H1 (cell line): Measurements from ENCODE around the gene PLEKHG1. TPM values are rescaled to one million over a fixed set of nuclear protein-coding genes. Genes with fewer than 3 reads are reported as not detected.

Source experiments
- CTCF ChIA-PET: fragments of 300-600 bp; sonication (Branson Sonifier 250); formaldehyde crosslinking; loops from one replicate; lab custom pipeline; 2021; ENCODE audit not compliant: partially characterized antibody; lab: Charles Lee
- POLR2A ChIA-PET: fragments of 300-600 bp; sonication (Branson Sonifier 250); formaldehyde crosslinking; loops from one replicate; lab custom pipeline; 2021; ENCODE audit warnings: inconsistent platforms; ENCODE audit not compliant: partially characterized antibody; lab: Charles Lee
- DNase-seq, 2 experiments: peaks; one replicate each; pipeline versions ENCODE4 v3.0.0 to v3.0.0-alpha.2; 2010 to 2022; ENCODE audit warnings: low spot score in 2 of 2, low read depth in 1 of 2, mixed read lengths in 1 of 2
- FAIRE-seq: peaks from 2 replicates; lab custom pipeline; 2011; peaks lifted over from hg19 to GRCh38; lab: Jason Lieb, UNC
- H2AFZ ChIP-seq: 2 replicates; pipeline ENCODE4 v1.8.1; 2012; ENCODE audit warnings: low read length, inconsistent platforms
- H2AK5ac ChIP-seq: 2 replicates; pipeline ENCODE4 v1.6.1; 2013; ENCODE audit warnings: low read depth, low read length
- H2BK120ac ChIP-seq: replicated peaks from 2 replicates; pipeline ENCODE3; 2013; ENCODE audit warnings: low read depth, low read length, inconsistent platforms
- H2BK12ac ChIP-seq: 2 replicates; pipeline ENCODE4 v1.6.1; 2013; ENCODE audit warnings: low read depth, low read length
- H2BK15ac ChIP-seq: 2 replicates; pipeline ENCODE4 v1.6.1; 2013; ENCODE audit warnings: low read length
- H2BK20ac ChIP-seq: 2 replicates; pipeline ENCODE4 v1.6.1; 2013; ENCODE audit warnings: low read length
- H2BK5ac ChIP-seq: 2 replicates; pipeline ENCODE4 v1.6.1; 2013; ENCODE audit warnings: low read depth, low read length
- H3K14ac ChIP-seq: 2 replicates; pipeline ENCODE4 v1.6.1; 2013; ENCODE audit warnings: inconsistent platforms; ENCODE audit not compliant: insufficient read length
- H3K18ac ChIP-seq: 2 replicates; pipeline ENCODE4 v1.6.1; 2013; ENCODE audit warnings: low read length; ENCODE audit errors: extremely low read depth
- H3K23ac ChIP-seq: 2 replicates; pipeline ENCODE4 v1.6.1; 2013; ENCODE audit warnings: inconsistent platforms; ENCODE audit not compliant: insufficient read length
- H3K23me2 ChIP-seq: 2 replicates; pipeline ENCODE4 v1.6.1; 2013; ENCODE audit warnings: low read depth, low read length
- H3K27ac ChIP-seq: 2 replicates; pipeline ENCODE4 v1.6.1; 2011; ENCODE audit warnings: low read depth, low read length, inconsistent platforms
- H3K27me3 ChIP-seq, 4 experiments: replicated peaks in 1 of 4; 1 replicate in 1 of 4; 2 replicates in 3 of 4; pipeline versions ENCODE4 v1.6.1 to v1.8.1; 2011 to 2013; ENCODE audit warnings: low read length in 3 of 4, mild to moderate bottlenecking in 3 of 4, inconsistent platforms in 2 of 4, mixed read lengths in 2 of 4, moderate library complexity in 1 of 4; ENCODE audit not compliant: control insufficient read depth in 3 of 4, insufficient read depth in 3 of 4; ENCODE audit errors: extremely low read depth in 1 of 4
- H3K36me3 ChIP-seq, 4 experiments: 2 replicates each; pipeline versions ENCODE4 v1.6.1 to v1.8.1; 2011 to 2013; ENCODE audit warnings: mild to moderate bottlenecking in 4 of 4, low read length in 3 of 4, moderate library complexity in 2 of 4, control low read depth in 1 of 4, inconsistent platforms in 1 of 4; ENCODE audit not compliant: insufficient read depth in 4 of 4, control insufficient read depth in 2 of 4
- H3K4ac ChIP-seq: replicated peaks from 2 replicates; pipeline ENCODE3; 2013; ENCODE audit warnings: low read length, low read depth, mixed read lengths, inconsistent platforms; ENCODE audit not compliant: insufficient read length
- H3K4me1 ChIP-seq, 4 experiments: replicated peaks in 1 of 4; 1 replicate in 1 of 4; 2 replicates in 3 of 4; pipeline versions ENCODE4 v1.6.1 to v1.8.1; 2011 to 2013; ENCODE audit warnings: low read length in 3 of 4, inconsistent platforms in 2 of 4, mixed read lengths in 1 of 4; ENCODE audit not compliant: insufficient read depth in 4 of 4, control insufficient read depth in 3 of 4
- H3K4me2 ChIP-seq, 2 experiments: 2 replicates each; pipeline versions ENCODE4 v1.6.1 to v1.8.1; 2011 to 2013; ENCODE audit warnings: low read depth in 2 of 2, low read length in 2 of 2, control low read depth in 1 of 2, inconsistent platforms in 1 of 2, mild to moderate bottlenecking in 1 of 2; ENCODE audit not compliant: insufficient read depth in 1 of 2
- H3K4me3 ChIP-seq, 4 experiments: fragments of 200-600, 300-600 bp in 1 of 4; sonication (generic), shearing (Covaris generic), sonication (Bioruptor Twin) in 1 of 4; 2 replicates each; pipeline versions ENCODE4 v1.5.1 to v1.8.1; 2011 to 2016; ENCODE audit warnings: low read length in 4 of 4, low read depth in 3 of 4, control low read depth in 2 of 4, inconsistent platforms in 2 of 4, mild to moderate bottlenecking in 2 of 4, mixed read lengths in 1 of 4, moderate library complexity in 1 of 4; ENCODE audit not compliant: insufficient read depth in 2 of 4; ENCODE audit errors: extremely low read depth in 1 of 4
- H3K56ac ChIP-seq: replicated peaks from 2 replicates; pipeline ENCODE3; 2013; ENCODE audit warnings: low read depth, mild to moderate bottlenecking, mixed read lengths, low read length, inconsistent platforms; ENCODE audit not compliant: insufficient read length
- H3K79me1 ChIP-seq: 2 replicates; pipeline ENCODE4 v1.6.1; 2013; ENCODE audit warnings: low read depth, low read length, control low read depth
- H3K79me2 ChIP-seq, 2 experiments: 2 replicates each; pipeline versions ENCODE4 v1.6.1 to v1.8.1; 2012 to 2013; ENCODE audit warnings: low read length in 2 of 2, mild to moderate bottlenecking in 2 of 2, inconsistent platforms in 1 of 2; ENCODE audit not compliant: insufficient read depth in 2 of 2, control insufficient read depth in 1 of 2
- H3K9ac ChIP-seq, 4 experiments: replicated peaks in 1 of 4; 1 replicate in 1 of 4; 2 replicates in 3 of 4; pipeline versions ENCODE4 v1.6.1 to v1.8.1; 2011 to 2013; ENCODE audit warnings: low read depth in 3 of 4, low read length in 3 of 4, control low read depth in 2 of 4, mild to moderate bottlenecking in 2 of 4, moderate library complexity in 2 of 4, inconsistent platforms in 1 of 4; ENCODE audit errors: extremely low read depth in 1 of 4
- H3K9me3 ChIP-seq, 2 experiments: 2 replicates each; pipeline versions ENCODE4 v1.6.1 to v1.8.1; 2012 to 2013; ENCODE audit warnings: mild to moderate bottlenecking in 2 of 2, moderate library complexity in 2 of 2, control low read depth in 1 of 2, inconsistent platforms in 1 of 2, low read depth in 1 of 2, low read length in 1 of 2, mixed read lengths in 1 of 2; ENCODE audit not compliant: insufficient read depth in 2 of 2
- H4K20me1 ChIP-seq, 2 experiments: replicated peaks in 1 of 2; 2 replicates each; pipeline versions ENCODE3 to v1.8.1; 2011 to 2013; ENCODE audit warnings: inconsistent platforms in 2 of 2, low read length in 2 of 2, mild to moderate bottlenecking in 1 of 2; ENCODE audit not compliant: insufficient read depth in 2 of 2, control insufficient read depth in 1 of 2
- H4K5ac ChIP-seq: 2 replicates; pipeline ENCODE4 v1.6.1; 2013; ENCODE audit warnings: low read length, low read depth, mixed read lengths, inconsistent platforms; ENCODE audit not compliant: insufficient read length
- H4K8ac ChIP-seq: 2 replicates; pipeline ENCODE4 v1.8.0; 2013; ENCODE audit warnings: mild to moderate bottlenecking, moderate library complexity, low read length, inconsistent platforms; ENCODE audit not compliant: insufficient read depth; ENCODE audit errors: extremely low read depth
- H4K91ac ChIP-seq: replicated peaks from 2 replicates; pipeline ENCODE3; 2013; ENCODE audit warnings: low read length, mixed read lengths, inconsistent platforms; ENCODE audit not compliant: insufficient read length
- BRCA1 ChIP-seq: IDR thresholded peaks from 2 replicates; pipeline ENCODE4 v1.6.1; 2012; ENCODE audit warnings: low read depth, low read length, improper control_type of control experiment
- NANOG ChIP-seq: IDR thresholded peaks from 2 replicates; pipeline ENCODE4 v1.6.1; 2011; ENCODE audit warnings: low read length, low read depth, mild to moderate bottlenecking, inconsistent platforms; ENCODE audit not compliant: insufficient read depth, poor library complexity, severe bottlenecking
- SP1 ChIP-seq: IDR thresholded peaks from 2 replicates; pipeline ENCODE4 v1.6.1; 2011; ENCODE audit warnings: low read depth, low read length
- SP2 ChIP-seq: IDR thresholded peaks from 2 replicates; pipeline ENCODE4 v1.6.1; 2012; ENCODE audit warnings: mild to moderate bottlenecking, low read length, inconsistent platforms
- SRF ChIP-seq: IDR thresholded peaks from 2 replicates; pipeline ENCODE4 v1.6.1; 2011; ENCODE audit warnings: mild to moderate bottlenecking, low read depth, low read length, moderate library complexity
- TCF12 ChIP-seq: IDR thresholded peaks from 2 replicates; pipeline ENCODE4 v1.6.1; 2011; ENCODE audit warnings: low read depth, mild to moderate bottlenecking, low read length
- WGBS, 2 experiments: shearing (Covaris generic) in 1 of 2; methylation state at CpG; one replicate each; pipeline versions ENCODE4 v1.1.6 to v1.1.7; 2013 to 2015; ENCODE audit warnings: low lambda C conversion rate in 2 of 2, mixed read lengths in 2 of 2, inconsistent platforms in 1 of 2, low coverage in 1 of 2, missing lambda C conversion rate in 1 of 2; ENCODE audit not compliant: insufficient replicate concordance in 2 of 2, insufficient coverage in 1 of 2, insufficient read length in 1 of 2; ENCODE audit errors: extremely low coverage in 1 of 2, missing lambda C conversion rate in 1 of 2; 5-methylcytosine and 5-hydroxymethylcytosine counted together
- polyA plus RNA-seq, 7 experiments: library from polyadenylated mRNA; depleted of rRNA in 3 of 7; stranded (reverse) in 5 of 7; unstranded in 2 of 7; fragments of >200 nt in 5 of 7; fragments of 200-250 nt in 2 of 7; gene quantifications; 1 replicate in 5 of 7; 2 replicates in 1 of 7; 4 replicates in 1 of 7; pipeline versions ENCODE4 v1.2.1 to v1.2.3, GENCODE V29; 2011 to 2013; ENCODE audit warnings: missing spikeins in 2 of 7, mixed read lengths in 2 of 7
- total RNA-seq: library from RNA; stranded (reverse); fragmentation: NEBNext Ultra II Directional; extraction: Animal tissue kit (Norgen Biotek cat#: 25700); gene quantifications from 2 replicates; pipeline ENCODE4 v1.2.1, GENCODE V29; 2021

The PLEKHG1 gene
- total and polyA plus RNA-seq, 2 of the 8 experiments (the other 6 are each of a cell fraction or from before 2014, with no cell fraction given) = 0.94 to 2.2 TPM

DNA sequence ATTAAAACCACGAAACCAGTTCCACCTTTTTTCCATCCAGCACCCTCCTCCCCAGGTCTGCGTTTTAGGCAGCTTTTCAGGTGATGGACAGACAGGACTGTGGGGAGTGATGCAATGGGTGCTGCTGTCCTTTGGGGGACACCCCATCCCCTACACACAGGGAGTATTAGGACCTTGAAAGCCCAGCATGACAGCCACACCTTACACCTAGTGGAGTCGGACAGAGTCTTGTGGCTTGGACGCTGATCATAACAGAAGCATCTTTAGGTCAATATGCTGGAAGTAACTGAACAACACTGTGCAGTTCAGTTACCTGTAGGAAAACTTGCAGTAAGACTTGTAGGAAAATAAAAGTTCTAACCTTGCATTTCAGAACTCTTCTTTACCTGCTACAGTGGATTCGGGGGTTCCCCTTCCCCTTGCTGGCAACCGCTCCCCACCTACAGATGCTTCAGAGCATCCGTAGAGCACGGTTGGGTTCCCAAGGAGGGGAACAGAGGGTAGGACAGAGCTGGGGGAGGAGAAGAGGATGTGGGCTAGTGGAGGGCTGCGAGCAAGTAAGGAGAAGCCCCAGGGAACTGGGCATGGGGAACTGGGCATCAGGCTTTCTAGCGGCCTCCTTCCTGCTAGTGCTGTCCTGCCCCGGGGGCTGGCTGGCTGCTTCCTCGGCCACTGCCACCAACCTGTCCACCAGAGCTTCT is 31.7 kb downstream of the PLEKHG1 start:
- H3K4me3 ChIP-seq = no peak overlapping the region
- H3K23ac ChIP-seq = no peak overlapping the region
- H3K27ac ChIP-seq = no peak overlapping the region
- TF ChIP-seq SP1 = no peak
- TF ChIP-seq TCF12 = no peak
- no peak for TF ChIP-seq SRF
- TF ChIP-seq BRCA1 = no peak
- TF ChIP-seq NANOG = no peak
- TF ChIP-seq SP2 = no peak

More for the DNA sequence above, 31.7 kb downstream of the PLEKHG1 start:
- no peak overlapping the region for H3K18ac ChIP-seq
- H3K4ac ChIP-seq = no peak overlapping the region
- H2BK5ac ChIP-seq = no peak overlapping the region
- no peak overlapping the region for H2BK15ac ChIP-seq
- H2BK12ac ChIP-seq = no peak overlapping the region
- no peaks in the 10 kb centered on the region for H3K79me1 ChIP-seq
- H3K4me2 ChIP-seq = no peak overlapping the region
- no peak overlapping the region for H3K9ac ChIP-seq
- no peaks in the 10 kb centered on the region for H3K27me3 ChIP-seq
- DNase-seq (no peak), FAIRE-seq (no peak)
- H3K56ac ChIP-seq = no peak overlapping the region
- CTCF ChIA-PET = interaction anchor here (1.4 kb wide), 1 partner anchor 25 kb away, joined by 3 read pairs; no protein-coding TSS in a partner anchor
- H2BK20ac ChIP-seq = no peak overlapping the region
- 84% methylated on average over 11 of the region's 12 CpGs; no CpG with 5 or more reads in 1 of the 2 experiments for WGBS, 2 experiments
- no peak overlapping the region for H4K91ac ChIP-seq
- no peak overlapping the region for H2AFZ ChIP-seq
- H4K8ac ChIP-seq = no peak overlapping the region
- POLR2A ChIA-PET = no interaction called here
- H3K23me2 ChIP-seq = no peaks in the 10 kb centered on the region; the same call in 1 of the 2 replicates
- H2AK5ac ChIP-seq = no peak overlapping the region
- no peaks in the 10 kb centered on the region; a peak in 1 of 8 replicates for H3K36me3 ChIP-seq
- no peak overlapping the region for H2BK120ac ChIP-seq
- no peak overlapping the region for H4K5ac ChIP-seq
- H4K20me1 ChIP-seq = no peaks in the 10 kb centered on the region
- H3K9me3 ChIP-seq = no peaks in the 10 kb centered on the region
- no peak overlapping the region for H3K14ac ChIP-seq
- H3K79me2 ChIP-seq = no peaks in the 10 kb centered on the region
- no peaks in the 10 kb centered on the region for H3K4me1 ChIP-seq
